Measurements from ENCODE around the gene RHOBTB1. TPM values are rescaled to one million over a fixed set of nuclear protein-coding genes. Genes with fewer than 3 reads are reported as not detected.

RHOBTB1 gene
- polyA plus RNA-seq, 1 experiment: 17.3 TPM

DNA sequence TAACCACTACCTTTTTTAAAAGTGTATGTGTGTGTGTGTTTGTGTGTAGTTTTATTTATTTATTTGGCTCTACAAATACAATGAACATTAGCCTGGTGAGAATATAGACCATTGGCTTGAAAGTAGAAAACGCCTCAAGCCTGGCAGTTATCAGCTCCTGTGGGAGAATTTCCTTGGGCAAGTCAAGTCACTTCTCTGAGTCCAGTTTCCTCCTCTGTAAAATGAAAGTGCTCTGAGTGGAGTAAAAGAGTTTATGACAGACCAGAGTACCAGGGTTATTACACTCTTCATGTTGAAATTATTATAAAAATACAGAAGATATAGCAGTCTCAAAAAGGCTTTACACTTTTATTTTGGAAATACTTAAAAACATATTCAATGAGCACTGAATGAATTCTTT lies 10.1 kb upstream of the RHOBTB1 start:
- H3K27me3 ChIP-seq (ENCODE audit: control insufficient read depth, insufficient read depth, low read length): no peaks in the 10 kb centered on the region
- no peak overlapping the region for H3K4me3 ChIP-seq (ENCODE audit: low read depth, low read length)
- POLR2A ChIA-PET: no interaction called here

DNA sequence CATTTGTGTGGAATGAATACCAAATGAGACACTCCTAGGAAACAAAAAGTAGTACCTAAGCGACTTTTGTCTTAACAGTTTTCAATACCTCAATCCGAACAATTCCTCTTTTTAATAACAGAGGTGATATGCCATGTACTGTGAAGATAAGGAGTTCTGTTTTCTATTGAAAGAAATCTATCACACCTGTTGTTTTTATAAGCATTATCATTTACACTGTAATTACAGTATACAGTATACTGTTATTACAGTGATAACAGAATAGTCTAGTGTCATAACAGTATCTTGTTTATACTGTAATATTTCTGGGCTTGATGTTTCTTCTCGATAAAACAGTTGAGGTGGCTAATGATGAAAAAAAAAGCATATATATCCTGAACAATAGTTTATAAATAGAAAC lies 9.4 kb upstream of the RHOBTB1 start:
- CTCF ChIA-PET: no interaction called here
- H3K27me3 ChIP-seq (ENCODE audit: control insufficient read depth, insufficient read depth, low read length): no peaks in the 10 kb centered on the region
- POLR2A ChIA-PET: no interaction called here
- TF ChIP-seq, protein P1, sequence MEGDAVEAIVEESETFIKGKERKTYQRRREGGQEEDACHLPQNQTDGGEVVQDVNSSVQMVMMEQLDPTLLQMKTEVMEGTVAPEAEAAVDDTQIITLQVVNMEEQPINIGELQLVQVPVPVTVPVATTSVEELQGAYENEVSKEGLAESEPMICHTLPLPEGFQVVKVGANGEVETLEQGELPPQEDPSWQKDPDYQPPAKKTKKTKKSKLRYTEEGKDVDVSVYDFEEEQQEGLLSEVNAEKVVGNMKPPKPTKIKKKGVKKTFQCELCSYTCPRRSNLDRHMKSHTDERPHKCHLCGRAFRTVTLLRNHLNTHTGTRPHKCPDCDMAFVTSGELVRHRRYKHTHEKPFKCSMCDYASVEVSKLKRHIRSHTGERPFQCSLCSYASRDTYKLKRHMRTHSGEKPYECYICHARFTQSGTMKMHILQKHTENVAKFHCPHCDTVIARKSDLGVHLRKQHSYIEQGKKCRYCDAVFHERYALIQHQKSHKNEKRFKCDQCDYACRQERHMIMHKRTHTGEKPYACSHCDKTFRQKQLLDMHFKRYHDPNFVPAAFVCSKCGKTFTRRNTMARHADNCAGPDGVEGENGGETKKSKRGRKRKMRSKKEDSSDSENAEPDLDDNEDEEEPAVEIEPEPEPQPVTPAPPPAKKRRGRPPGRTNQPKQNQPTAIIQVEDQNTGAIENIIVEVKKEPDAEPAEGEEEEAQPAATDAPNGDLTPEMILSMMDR (IDR thresholded peaks at IDR 0.05; ENCODE audit: insufficient read depth, low read depth, low read length): no peak
- no peak overlapping the region for H3K4me3 ChIP-seq (ENCODE audit: low read depth, low read length)
- H3K36me3 ChIP-seq (ENCODE audit: control insufficient read depth, insufficient read depth, low read length): no peaks in the 10 kb centered on the region
- DNase-seq (ENCODE audit: low read depth): no peak

More for the DNA sequence above, 10.1 kb upstream of the RHOBTB1 start:
- no peak for DNase-seq (ENCODE audit: low read depth)
- no peaks in the 10 kb centered on the region for H3K36me3 ChIP-seq (ENCODE audit: control insufficient read depth, insufficient read depth, low read length)
- TF ChIP-seq, protein P1 (IDR thresholded peaks at IDR 0.05; ENCODE audit: insufficient read depth, low read depth, low read length): no peak
- CTCF ChIA-PET: no interaction called here

DNA sequence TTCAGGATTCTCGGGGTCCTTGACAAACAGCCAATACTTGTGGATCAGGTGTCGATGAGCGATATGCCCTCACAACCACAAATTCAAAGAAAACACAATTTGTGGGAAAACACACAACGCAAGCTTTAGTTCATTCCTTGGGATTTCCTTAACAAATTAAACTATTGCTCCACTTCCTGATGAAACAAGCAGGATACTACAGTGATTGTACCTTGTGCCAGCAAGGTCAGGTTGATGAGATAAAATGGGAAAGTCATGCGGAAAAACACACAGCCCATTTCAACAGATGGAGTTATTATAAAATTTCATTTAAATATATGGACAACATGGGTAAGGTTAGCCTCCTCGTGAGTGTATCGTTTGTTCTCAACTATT lies 8.8 kb upstream of the RHOBTB1 start:
- DNase-seq (ENCODE audit: low read depth): no peak
- ChIA-PET POLR2A (no interaction called here), CTCF (no interaction called here)
- Histone ChIP-seq H3K27me3 (ENCODE audit: control insufficient read depth, insufficient read depth, low read length) (no peaks in the 10 kb centered on the region), H3K4me3 (ENCODE audit: low read depth, low read length) (no peak overlapping the region), H3K36me3 (ENCODE audit: control insufficient read depth, insufficient read depth, low read length) (no peaks in the 10 kb centered on the region)
- TF ChIP-seq, protein P1 (IDR thresholded peaks at IDR 0.05; ENCODE audit: insufficient read depth, low read depth, low read length): no peak

DNA sequence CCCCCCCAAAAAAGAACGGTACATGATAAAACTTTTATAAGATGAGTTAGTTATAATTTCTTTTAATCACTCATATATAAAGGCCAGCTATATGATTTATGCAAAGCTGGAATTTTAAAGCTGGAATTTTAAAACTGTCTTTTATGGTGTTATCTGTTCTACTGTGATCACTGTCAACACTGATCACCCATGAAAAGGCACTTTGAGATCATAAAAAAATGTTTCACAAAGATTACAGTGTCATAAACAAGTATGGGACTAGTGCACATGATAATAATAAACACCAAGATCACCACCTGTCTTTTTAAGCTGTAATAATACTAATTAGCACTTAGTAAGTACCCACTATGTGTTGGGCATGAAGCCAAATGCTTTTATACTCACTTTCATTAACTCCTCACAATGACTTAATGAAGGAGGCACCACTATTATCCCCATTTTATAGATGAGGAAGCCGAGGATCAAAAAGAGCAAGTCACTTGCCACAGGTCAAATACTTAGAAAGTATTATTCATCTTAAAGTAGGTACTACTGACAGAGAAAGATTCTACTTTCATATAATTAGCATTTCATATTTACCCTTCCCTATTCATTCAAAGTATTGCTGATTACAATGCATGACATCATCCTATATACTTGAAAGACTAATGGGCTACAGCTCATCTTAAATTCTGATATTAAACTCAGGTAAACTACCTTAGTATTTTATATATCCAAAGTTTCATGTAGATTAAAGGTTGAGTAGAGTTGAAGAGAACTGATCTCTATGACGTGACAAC lies 8.3 kb upstream of the RHOBTB1 start:
- CTCF ChIA-PET: interaction anchor here (0.8 kb wide), 1 partner anchor 132 kb away, joined by 3 read pairs; no protein-coding TSS in a partner anchor
- TF ChIP-seq, protein P1 (IDR thresholded peaks at IDR 0.05; ENCODE audit: insufficient read depth, low read depth, low read length): no peak
- no peak for DNase-seq (ENCODE audit: low read depth)
- POLR2A ChIA-PET: no interaction called here
- no peak overlapping the region for H3K4me3 ChIP-seq (ENCODE audit: low read depth, low read length)
- no peaks in the 10 kb centered on the region for H3K36me3 ChIP-seq (ENCODE audit: control insufficient read depth, insufficient read depth, low read length)
- H3K27me3 ChIP-seq (ENCODE audit: control insufficient read depth, insufficient read depth, low read length): no peaks in the 10 kb centered on the region

DNA sequence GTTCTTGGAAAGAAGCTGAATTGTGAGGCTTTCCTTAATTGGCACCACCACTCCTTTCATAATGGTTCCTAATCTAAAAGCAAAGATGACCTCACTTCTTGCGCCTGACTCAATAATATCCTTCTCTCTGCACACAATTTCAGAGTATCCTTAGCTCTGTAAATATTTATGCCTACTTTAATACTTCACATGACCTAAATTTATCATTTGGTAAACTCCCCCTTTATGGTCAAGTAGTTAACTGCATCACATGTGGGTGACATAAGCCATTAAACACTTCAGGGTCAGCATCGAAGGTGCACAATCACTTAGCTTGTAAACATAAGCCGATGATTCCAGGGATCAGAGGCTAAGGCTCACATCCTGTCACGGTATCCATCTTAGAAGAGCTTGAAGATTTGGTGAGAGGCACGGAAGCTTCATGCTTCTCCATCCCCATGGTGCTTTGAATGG lies 7.3 kb upstream of the RHOBTB1 start:
- Histone ChIP-seq H3K36me3 (ENCODE audit: control insufficient read depth, insufficient read depth, low read length) (no peaks in the 10 kb centered on the region), H3K4me3 (ENCODE audit: low read depth, low read length) (no peak overlapping the region), H3K27me3 (ENCODE audit: control insufficient read depth, insufficient read depth, low read length) (no peaks in the 10 kb centered on the region)
- no peak for DNase-seq (ENCODE audit: low read depth)
- POLR2A ChIA-PET: no interaction called here
- CTCF ChIA-PET: interaction anchor here (0.8 kb wide), 1 partner anchor 131 kb away, joined by 3 read pairs; no protein-coding TSS in a partner anchor
- TF ChIP-seq, protein P1 (IDR thresholded peaks at IDR 0.05; ENCODE audit: insufficient read depth, low read depth, low read length): no peak

Data from BJ (cell line).